ENCODE data around the gene LRRC8A.

Gene LRRC8A

DNA sequence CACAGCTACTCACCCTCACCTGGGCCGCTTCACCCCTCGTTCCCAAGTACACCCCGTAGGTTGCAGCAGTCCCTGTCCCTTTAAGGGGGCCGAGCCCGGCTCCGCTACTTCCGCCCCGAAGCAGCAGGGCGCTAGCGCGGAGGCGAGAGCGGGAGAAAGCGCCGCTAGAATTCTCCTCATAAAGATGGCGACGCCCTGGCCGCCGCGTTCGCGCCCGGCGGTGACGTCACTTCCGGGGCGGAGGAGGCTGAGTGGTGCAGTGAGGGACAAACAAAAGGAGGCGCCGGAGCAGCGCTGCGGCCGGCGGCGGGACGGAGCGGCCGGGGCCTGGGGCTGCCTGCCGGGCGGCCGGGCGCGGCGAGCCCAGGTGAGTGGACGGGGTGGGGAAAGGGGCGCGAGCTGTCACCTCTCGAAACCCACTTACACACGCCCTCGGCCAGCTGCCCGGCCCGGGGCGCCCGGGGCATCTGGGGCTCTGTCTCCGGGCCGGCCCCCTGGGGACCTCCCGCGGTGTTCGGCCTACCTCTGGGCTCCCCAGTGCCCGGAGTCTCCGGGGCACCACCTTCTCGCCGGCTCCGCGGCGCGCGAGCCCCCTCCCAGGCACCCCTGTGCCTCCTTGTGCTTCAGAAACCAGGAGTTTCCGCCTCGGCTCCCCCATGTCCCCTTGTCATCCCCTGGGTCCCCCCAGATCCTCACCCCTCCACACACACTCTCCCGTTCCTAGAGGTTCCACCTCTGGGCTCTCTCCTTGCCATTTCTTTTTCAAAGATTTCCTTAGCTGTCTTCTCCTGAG is at the start of gene LRRC8A, which contains the start of gene KYAT1:
LRRC8A (plus strand) TSS at position 250 of the 793 bp plus-strand sequence. CDS start 25,032 bp downstream, outside the sequence.
KYAT1 (minus strand) TSS at position 67 of the 793 bp plus-strand sequence. CDS start 36,545 bp downstream, outside the sequence.
- DNase-seq (ENCODE audit: low read depth) = peak; percentile 92
- peak within 1 kb of the TSS; percentile 61 for H3K4me3 ChIP-seq (ENCODE audit: low read depth, low read length)
- TF ChIP-seq, protein P1, sequence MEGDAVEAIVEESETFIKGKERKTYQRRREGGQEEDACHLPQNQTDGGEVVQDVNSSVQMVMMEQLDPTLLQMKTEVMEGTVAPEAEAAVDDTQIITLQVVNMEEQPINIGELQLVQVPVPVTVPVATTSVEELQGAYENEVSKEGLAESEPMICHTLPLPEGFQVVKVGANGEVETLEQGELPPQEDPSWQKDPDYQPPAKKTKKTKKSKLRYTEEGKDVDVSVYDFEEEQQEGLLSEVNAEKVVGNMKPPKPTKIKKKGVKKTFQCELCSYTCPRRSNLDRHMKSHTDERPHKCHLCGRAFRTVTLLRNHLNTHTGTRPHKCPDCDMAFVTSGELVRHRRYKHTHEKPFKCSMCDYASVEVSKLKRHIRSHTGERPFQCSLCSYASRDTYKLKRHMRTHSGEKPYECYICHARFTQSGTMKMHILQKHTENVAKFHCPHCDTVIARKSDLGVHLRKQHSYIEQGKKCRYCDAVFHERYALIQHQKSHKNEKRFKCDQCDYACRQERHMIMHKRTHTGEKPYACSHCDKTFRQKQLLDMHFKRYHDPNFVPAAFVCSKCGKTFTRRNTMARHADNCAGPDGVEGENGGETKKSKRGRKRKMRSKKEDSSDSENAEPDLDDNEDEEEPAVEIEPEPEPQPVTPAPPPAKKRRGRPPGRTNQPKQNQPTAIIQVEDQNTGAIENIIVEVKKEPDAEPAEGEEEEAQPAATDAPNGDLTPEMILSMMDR (IDR thresholded peaks at IDR 0.05; ENCODE audit: low read depth, low read length, missing control alignments) = no peak

DNA sequence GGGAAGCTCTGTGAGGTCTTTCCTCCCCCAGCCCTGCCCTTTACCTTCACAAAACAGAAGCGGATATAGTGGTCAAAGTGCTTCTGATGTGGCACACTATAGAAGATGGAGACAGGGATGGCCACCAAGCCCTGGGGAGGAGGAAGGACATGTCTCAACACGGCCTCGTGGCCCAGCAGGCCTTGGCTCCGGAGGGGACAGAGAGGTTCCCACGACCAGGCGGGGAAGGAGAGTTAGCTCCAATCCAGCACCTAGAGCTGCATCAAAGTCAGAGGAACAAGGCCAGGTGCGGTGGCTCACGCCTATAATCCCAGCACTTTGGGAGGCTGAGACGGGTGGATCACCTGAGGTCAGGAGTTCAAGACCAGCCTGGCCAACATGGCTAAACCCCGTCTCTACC is 48.2 kb upstream of the LRRC8A start:
- H3K4me3 ChIP-seq (ENCODE audit: low read depth, low read length) = no peak overlapping the region
- DNase-seq (ENCODE audit: low read depth) = no peak
- TF ChIP-seq, protein P1 (IDR thresholded peaks at IDR 0.05; ENCODE audit: low read depth, low read length, missing control alignments) = no peak

DNA sequence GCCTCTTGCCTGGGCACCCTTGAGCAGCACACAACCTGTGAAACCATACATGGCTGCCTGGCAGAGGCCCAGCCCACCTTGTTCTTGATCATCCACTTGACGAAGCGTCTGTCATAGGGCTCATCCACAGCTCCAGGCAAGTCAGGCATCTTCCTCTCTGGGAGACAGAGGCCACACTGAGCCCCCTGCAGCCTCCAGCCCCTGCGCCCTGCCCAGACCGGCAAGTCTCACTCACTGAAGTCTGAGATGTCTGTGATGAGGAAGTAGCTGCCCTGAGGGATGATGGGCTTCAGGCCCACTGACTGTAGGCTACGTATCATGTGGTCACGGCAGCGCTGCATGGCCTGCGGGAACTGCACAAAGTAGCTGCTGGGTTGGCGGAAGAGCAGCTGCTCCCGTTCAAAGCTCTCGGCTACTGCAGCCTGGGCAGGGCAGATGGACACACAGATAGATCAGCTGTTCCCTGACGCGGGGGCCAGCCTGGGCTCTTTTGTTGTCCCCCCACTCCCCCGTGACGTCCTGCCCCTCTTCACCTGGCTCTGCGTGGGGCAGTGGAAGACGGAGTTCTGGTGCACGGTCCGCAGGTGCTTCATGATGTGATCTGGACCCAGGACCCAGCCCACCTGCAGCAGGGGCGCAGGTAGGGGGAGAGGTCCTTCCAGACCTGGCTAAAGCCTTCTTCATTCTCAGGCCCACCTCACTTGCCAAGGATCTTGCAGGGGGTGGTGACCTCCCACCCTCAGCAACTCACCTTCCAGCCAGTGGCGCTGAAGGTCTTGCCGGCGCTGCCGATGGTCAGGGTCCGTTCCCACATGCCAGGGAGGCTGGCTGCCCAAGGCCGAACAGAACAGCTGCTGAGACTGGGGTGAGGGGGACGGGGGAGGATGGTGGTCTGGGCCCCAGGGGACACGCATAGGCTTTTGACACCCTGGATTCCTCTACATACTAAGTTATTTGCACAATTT is 46.4 kb upstream of the LRRC8A start:
- TF ChIP-seq, protein P1 (IDR thresholded peaks at IDR 0.05; ENCODE audit: low read depth, low read length, missing control alignments) = no peak
- no peak for DNase-seq (ENCODE audit: low read depth)
- no peak overlapping the region for H3K4me3 ChIP-seq (ENCODE audit: low read depth, low read length)

DNA sequence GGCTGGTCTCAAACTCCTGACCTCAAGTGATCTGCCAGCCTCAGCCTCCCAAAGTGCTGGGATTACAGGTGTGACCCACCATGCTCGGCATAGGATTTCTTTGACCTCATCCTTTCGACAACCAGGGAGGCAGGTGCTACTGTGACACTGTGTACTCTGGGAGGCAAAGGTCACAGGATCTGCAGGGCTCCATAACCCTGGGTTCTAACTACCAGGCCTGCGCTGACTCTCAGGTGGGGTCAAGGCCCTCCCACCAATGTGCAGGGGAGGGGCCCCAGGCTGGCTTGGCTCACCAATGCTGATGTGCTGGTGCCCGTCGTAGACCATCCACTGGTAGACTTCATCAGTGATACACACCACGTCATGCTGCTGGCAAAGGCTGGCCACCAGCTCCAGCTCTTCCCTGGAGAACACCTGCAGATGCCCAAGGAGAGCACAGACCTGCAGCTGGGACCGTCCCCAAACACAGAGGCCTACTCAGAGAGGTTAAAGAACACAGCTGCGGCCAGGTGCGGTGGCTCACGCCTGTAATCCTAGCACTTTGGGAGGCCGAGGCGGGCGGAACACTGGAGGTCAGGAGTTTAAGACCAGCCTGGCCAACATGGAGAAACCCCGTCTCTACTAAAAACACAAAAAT is 45.3 kb upstream of the LRRC8A start:
- H3K4me3 ChIP-seq (ENCODE audit: low read depth, low read length) = no peak overlapping the region
- no peak for DNase-seq (ENCODE audit: low read depth)
- TF ChIP-seq, protein P1 (IDR thresholded peaks at IDR 0.05; ENCODE audit: low read depth, low read length, missing control alignments) = no peak

DNA sequence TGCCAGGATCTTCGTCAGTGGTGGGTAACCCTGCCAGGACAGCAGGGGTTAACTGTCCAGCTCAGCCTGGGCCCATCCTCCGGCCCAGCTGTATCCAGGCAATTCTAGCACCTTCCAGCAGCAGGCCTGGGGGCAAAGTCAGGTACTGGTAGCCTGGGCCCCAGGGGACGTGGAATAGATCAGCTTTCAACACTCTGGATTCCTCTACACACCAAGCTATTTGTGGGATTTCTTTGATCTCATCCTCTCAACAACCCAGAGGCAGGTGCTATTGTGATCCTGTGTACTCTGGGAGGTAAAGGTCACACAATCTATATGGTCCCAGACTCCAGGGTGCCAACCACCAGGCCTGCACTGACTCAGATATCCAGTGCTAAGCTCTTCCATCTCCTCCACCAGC is 43.6 kb upstream of the LRRC8A start:
- no peak overlapping the region for H3K4me3 ChIP-seq (ENCODE audit: low read depth, low read length)
- TF ChIP-seq, protein P1 (IDR thresholded peaks at IDR 0.05; ENCODE audit: low read depth, low read length, missing control alignments) = no peak
- no peak for DNase-seq (ENCODE audit: low read depth)

DNA sequence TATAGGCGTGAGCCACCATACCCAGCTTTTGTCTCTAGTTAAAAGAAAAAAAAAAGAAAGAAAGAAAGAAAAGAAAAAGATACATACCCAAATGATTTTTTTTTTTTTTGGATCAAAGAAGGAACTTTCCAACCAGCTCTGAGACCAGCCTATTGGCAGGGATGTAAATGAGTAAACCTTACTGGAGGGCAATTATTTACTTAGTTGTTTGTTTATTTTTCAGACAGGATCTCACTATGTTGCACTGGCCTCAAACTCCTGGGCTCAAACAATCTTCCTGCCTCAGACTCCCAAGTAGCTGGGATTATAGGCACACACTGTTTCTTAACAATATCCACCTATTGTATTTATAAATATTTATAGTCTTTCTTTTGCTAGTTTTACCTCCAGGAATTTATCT is 41.4 kb upstream of the LRRC8A start:
- no peak overlapping the region for H3K4me3 ChIP-seq (ENCODE audit: low read depth, low read length)
- no peak for DNase-seq (ENCODE audit: low read depth)
- TF ChIP-seq, protein P1 (IDR thresholded peaks at IDR 0.05; ENCODE audit: low read depth, low read length, missing control alignments) = no peak
